GM12875 (cell line): ENCODE data around the gene FAM117A.

Source experiments
- H3K4me3 ChIP-seq: one replicate; pipeline ENCODE4 v1.5.1; 2011; ENCODE audit warnings: low read depth, low read length, control low read depth
- CTCF ChIP-seq: IDR thresholded peaks from 2 replicates; pipeline ENCODE4 v1.5.1; 2011; ENCODE audit warnings: low read depth, mild to moderate bottlenecking, control low read depth, inconsistent platforms, low read length, moderate library complexity, borderline replicate concordance; ENCODE audit not compliant: insufficient read depth

FAM117A gene

GRCh38 chr17:49779156-49779738 is 15.3 kb upstream of the FAM117A start:
- no peak for TF ChIP-seq CTCF
- H3K4me3 ChIP-seq: no peak overlapping the region

- no peak for TF ChIP-seq CTCF
These were observed 13.6 kb upstream of the FAM117A start for GRCh38 chr17:49777563-49777962.

GRCh38 chr17:49776551-49777300 is 12.8 kb upstream of the FAM117A start:
- H3K4me3 ChIP-seq: no peak overlapping the region

More at GRCh38 chr17:49777563-49777962, 13.6 kb upstream of the FAM117A start:
- H3K4me3 ChIP-seq: no peak overlapping the region

GRCh38 chr17:49775546-49776260 is 11.8 kb upstream of the FAM117A start:
- TF ChIP-seq CTCF: no peak
- no peak overlapping the region for H3K4me3 ChIP-seq

More at GRCh38 chr17:49776551-49777300, 12.8 kb upstream of the FAM117A start:
- no peak for TF ChIP-seq CTCF

GRCh38 chr17:49766918-49767530 is 3.1 kb upstream of the FAM117A start:
- no peak overlapping the region for H3K4me3 ChIP-seq
- TF ChIP-seq CTCF: no peak

- TF ChIP-seq CTCF: no peak
- H3K4me3 ChIP-seq: peak overlapping the region; percentile 24
These were observed 739 bp upstream of the FAM117A start for GRCh38 chr17:49764559-49765180.
